GM12872 (cell line): ENCODE data around the gene SMIM14.

Source experiments
- TF ChIP-seq, protein P1 (sequence below): IDR thresholded peaks from 3 replicates; pipeline ENCODE4 v1.5.1; 2011; ENCODE audit warnings: low read depth, mild to moderate bottlenecking, low read length, moderate library complexity; ENCODE audit not compliant: insufficient read depth

SMIM14 gene

DNA sequence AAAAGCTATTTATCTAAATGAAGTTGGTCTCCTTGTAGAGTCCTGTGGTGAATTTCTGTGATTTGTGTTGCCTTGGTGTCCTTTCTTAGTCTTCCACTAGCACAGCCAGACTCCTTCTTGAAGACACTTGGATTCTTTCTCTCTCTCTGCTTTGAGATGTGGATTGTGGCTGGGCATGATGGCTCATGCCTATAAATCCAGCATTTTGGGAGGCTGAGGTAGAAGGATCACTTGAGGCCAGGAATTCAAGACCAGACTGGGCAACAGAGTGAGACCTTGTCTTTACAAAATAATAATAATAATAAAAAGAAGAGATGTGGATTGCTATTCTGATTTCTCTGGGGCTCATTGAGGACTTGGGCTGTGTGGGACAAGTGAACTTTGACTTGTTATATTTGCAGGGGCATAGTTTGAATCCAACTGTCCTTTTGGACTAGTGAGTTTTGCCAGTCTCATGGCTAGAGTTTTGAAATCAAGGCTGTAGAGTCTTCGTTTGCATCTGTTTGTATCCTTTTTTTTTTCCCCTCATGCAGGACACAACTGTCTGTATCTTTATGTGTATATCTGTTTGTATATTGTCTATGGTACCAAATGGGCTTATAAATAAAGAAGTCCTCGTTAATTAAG lies 11.1 kb upstream of the SMIM14 start:
- TF ChIP-seq, protein P1, sequence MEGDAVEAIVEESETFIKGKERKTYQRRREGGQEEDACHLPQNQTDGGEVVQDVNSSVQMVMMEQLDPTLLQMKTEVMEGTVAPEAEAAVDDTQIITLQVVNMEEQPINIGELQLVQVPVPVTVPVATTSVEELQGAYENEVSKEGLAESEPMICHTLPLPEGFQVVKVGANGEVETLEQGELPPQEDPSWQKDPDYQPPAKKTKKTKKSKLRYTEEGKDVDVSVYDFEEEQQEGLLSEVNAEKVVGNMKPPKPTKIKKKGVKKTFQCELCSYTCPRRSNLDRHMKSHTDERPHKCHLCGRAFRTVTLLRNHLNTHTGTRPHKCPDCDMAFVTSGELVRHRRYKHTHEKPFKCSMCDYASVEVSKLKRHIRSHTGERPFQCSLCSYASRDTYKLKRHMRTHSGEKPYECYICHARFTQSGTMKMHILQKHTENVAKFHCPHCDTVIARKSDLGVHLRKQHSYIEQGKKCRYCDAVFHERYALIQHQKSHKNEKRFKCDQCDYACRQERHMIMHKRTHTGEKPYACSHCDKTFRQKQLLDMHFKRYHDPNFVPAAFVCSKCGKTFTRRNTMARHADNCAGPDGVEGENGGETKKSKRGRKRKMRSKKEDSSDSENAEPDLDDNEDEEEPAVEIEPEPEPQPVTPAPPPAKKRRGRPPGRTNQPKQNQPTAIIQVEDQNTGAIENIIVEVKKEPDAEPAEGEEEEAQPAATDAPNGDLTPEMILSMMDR, result no peak

DNA sequence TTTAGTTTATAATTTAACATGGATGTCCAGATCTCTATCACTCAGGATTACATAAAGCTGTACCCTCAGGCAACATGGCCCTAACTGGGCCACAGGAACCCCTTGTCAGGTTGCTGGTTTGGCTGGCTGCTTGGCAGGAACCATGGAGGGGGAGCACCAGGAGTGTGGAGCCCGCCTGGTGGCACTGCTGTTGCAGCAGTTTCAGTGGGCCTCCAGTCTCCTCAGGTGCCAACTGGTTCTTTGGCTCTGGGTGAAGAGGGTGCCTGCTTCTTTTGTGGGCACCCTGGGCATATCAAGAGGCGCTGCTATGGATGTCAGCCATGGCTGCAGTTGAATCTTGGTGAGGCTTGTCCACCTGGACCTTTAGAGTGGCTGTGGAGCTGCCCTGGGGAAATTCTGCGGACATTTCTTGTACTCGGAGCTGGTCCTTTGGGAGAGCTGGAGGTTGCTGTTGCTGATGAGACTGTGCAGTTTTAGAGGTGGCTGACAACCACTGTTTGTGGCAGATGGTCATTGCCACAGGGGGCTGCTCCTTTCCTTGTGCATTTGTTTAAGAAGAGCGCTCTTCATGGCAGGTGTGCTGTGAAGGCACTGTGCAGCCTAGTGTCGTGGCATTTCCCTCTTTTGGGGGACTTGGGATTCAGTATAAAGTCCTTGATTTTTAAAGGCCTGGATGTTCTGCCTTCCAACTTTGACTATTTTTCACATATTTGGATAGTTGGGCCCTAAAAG lies 10.3 kb upstream of the SMIM14 start:
- TF ChIP-seq, protein P1, result no peak

DNA sequence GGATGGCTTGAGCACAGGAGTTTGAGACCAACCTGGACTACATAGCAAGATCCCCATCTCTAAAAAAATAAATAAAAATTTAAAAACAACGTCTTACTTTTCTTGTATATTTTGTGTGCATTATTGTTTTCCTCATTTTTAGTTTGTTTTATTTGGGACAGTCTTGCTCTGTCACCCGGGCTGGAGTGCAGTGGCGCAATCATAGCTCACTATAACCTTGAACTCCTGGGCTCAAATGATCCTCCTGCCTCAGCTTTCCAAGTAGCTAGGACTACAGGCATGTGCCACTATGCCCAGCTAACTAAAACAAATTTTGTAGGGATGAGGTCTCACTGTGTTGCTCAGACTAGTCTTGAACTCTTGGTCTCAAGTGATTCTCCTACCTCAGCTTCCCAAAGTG lies 9.5 kb upstream of the SMIM14 start:
- TF ChIP-seq, protein P1, result no peak

DNA sequence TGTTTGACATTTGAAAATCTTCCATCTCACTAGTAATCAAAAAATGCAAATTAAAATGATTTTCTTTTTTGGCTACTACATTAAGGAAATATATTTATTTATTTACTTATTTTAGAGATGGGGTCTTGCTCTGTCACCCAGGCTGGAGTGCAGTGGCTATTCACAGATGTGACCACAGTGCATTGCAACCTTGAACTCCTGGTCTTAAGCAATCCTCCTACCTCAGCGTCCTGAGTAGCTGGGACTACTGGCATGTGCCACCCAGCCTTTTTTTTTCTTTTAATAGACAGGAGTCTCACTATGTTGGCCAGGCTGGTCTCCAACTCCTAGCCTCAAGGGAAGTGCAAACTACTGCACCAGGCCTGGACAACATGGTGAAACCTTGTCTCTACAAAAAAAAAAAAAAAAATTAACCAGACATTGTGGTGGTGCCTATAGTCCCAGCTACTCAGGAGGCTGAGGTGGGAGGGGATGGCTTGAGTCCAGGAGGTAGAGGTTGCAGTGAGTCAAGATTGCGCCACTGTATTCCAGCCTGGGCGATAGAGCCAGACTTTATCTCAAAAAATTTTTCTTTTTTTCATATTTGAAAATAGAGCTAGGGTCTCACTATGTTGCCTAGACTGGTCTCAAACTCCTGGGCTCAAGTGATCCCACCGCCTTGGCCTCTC lies 4.4 kb upstream of the SMIM14 start:
- TF ChIP-seq, protein P1, result no peak

DNA sequence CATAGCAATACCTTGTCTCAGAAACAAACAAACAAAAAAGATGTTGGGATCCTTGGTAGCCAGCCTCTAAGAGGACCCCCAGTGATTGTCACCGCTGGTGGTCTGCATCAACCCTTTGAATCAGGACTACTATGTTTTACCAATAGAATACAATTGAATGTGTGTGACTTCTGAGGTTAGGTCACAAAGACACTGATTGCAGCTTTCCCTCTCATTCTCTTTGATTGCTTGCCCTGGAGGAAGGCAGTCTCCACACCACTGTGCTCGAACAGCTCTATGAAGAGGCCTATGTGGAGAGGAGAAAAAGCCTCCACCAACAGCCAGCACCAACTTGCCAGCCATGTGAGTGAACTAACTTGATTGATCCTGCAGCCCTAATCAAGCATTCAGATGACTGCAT lies 2.8 kb upstream of the SMIM14 start:
- TF ChIP-seq, protein P1, result no peak

DNA sequence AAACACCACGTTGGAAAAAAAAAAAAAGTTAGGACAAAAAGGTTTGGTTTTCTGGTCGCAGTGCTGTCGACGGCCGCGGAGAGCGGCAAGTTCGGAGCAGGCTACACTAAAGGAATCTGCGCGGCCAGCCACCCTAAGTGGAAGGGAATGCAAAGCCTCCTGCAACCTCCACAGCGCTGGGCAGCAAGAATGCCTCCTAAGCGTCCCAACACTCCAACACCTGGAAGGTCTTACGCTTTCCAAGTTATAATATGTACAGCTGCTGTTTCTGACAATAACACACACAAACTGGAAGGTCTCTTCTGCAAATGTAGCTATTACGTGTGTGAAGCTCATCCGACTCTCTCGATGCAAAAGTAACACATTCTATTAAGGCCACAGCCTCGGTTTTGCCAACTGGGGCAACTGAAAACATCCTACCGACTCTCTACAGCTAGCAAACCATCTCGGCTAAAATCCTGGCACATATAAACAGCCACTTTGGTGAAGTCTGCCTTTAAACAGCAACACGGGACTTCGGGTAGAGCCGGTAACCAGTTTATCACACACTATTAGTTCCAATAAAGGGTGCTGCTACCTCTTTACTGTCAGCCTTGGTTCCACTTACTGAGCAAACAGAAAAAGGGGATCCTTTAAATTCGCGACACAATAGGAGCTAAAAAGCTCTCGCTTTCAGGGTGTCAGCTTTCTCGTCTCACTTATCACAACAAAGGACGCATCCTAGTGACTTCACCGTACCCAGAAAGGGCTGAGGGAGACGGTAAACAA lies 895 bp downstream of the SMIM14 start:
- TF ChIP-seq, protein P1, result no peak

DNA sequence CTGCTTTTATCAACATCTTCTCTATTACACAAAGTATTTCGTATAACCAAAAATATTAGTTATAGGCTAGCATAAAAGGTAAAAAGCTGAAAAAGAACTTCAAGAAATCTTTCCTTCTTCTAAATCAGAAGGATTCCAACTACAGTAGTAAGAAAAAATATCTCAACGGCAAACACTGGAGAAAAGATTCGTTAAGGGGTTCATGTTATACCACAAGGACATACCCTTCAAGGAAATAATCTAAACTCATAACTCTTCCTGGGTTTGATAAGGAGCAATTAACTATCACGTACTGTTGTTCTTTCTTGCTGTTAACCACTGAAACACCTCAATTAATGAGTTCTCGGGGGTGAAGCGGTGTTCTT lies 1.5 kb downstream of the SMIM14 start:
- TF ChIP-seq, protein P1, result no peak
